Measurements from ENCODE around the gene KMT2C.

Gene KMT2C

DNA sequence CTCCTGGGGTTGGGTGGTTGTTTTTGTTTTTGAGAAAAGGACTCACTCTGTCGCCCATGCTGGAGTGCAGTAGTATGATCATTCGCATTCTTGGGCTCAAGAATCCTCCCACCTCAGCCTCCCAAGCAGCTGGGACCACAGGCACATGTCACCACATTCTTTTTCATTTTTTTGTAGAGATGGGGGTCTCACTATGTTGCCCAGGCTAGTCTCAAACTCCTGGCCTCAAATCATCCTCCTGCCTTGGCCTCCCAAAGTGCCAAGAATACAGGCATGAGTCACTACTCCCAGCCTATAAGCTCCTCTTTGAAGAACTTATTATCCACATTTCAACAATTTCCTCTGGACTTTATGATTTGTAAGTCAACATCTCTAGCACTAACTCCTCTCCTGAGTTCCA lies 102.7 kb downstream of the KMT2C start:
- no peak for TF ChIP-seq NFIC (IDR thresholded peaks at IDR 0.05)
- no peak for TF ChIP-seq EGR1 (IDR thresholded peaks at IDR 0.05)
- TF ChIP-seq, protein P1, sequence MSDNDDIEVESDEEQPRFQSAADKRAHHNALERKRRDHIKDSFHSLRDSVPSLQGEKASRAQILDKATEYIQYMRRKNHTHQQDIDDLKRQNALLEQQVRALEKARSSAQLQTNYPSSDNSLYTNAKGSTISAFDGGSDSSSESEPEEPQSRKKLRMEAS (IDR thresholded peaks at IDR 0.05) = no peak
- no peak for TF ChIP-seq YY1 (IDR thresholded peaks at IDR 0.05; ENCODE audit: low read depth)
- TF ChIP-seq ZBTB7A (IDR thresholded peaks at IDR 0.05; ENCODE audit: low read depth) = no peak
- no peak for TF ChIP-seq CEBPB (IDR thresholded peaks at IDR 0.05)
- TF ChIP-seq EP300 (IDR thresholded peaks at IDR 0.05; ENCODE audit: borderline replicate concordance) = no peak
- no peak for TF ChIP-seq CREB1 (IDR thresholded peaks at IDR 0.05; ENCODE audit: low read depth)
- no peak for TF ChIP-seq TAF1 (IDR thresholded peaks at IDR 0.05; ENCODE audit: low read depth)
- TF ChIP-seq, protein P2, sequence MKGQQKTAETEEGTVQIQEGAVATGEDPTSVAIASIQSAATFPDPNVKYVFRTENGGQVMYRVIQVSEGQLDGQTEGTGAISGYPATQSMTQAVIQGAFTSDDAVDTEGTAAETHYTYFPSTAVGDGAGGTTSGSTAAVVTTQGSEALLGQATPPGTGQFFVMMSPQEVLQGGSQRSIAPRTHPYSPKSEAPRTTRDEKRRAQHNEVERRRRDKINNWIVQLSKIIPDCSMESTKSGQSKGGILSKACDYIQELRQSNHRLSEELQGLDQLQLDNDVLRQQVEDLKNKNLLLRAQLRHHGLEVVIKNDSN (IDR thresholded peaks at IDR 0.05) = no peak
- no peak for TF ChIP-seq TEAD4 (IDR thresholded peaks at IDR 0.05)
- TF ChIP-seq TCF12 (IDR thresholded peaks at IDR 0.05; ENCODE audit: low read depth) = no peak
- no peak for TF ChIP-seq FOXM1 (IDR thresholded peaks at IDR 0.05; ENCODE audit: borderline replicate concordance, low read depth)
- TF ChIP-seq, protein P3, sequence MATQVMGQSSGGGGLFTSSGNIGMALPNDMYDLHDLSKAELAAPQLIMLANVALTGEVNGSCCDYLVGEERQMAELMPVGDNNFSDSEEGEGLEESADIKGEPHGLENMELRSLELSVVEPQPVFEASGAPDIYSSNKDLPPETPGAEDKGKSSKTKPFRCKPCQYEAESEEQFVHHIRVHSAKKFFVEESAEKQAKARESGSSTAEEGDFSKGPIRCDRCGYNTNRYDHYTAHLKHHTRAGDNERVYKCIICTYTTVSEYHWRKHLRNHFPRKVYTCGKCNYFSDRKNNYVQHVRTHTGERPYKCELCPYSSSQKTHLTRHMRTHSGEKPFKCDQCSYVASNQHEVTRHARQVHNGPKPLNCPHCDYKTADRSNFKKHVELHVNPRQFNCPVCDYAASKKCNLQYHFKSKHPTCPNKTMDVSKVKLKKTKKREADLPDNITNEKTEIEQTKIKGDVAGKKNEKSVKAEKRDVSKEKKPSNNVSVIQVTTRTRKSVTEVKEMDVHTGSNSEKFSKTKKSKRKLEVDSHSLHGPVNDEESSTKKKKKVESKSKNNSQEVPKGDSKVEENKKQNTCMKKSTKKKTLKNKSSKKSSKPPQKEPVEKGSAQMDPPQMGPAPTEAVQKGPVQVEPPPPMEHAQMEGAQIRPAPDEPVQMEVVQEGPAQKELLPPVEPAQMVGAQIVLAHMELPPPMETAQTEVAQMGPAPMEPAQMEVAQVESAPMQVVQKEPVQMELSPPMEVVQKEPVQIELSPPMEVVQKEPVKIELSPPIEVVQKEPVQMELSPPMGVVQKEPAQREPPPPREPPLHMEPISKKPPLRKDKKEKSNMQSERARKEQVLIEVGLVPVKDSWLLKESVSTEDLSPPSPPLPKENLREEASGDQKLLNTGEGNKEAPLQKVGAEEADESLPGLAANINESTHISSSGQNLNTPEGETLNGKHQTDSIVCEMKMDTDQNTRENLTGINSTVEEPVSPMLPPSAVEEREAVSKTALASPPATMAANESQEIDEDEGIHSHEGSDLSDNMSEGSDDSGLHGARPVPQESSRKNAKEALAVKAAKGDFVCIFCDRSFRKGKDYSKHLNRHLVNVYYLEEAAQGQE (IDR thresholded peaks at IDR 0.05; ENCODE audit: low read depth) = no peak
- TF ChIP-seq RAD21 (IDR thresholded peaks at IDR 0.05; ENCODE audit: low read depth) = no peak

DNA sequence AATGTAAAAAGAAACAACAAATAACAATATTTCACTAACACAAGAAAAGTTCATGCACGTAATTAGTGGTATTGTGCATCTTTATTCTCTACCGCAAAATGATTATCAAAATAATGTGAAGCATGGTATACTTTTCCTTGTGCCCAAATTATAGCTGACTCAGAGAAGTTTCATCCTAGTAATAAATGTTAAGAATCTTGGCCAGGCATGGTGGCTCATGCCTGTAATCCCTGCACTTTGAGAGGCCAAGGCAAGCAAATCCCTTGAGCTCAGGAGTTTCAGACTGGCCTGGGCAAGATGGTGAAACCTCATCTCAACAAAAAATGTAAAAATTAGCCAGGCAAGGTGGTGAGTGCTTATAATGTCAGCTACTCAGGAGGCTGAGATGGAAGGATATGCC lies 105.0 kb downstream of the KMT2C start:
- TF ChIP-seq CREB1 (IDR thresholded peaks at IDR 0.05; ENCODE audit: low read depth) (no peak), CEBPB (IDR thresholded peaks at IDR 0.05) (no peak), FOXM1 (IDR thresholded peaks at IDR 0.05; ENCODE audit: borderline replicate concordance, low read depth) (no peak), RAD21 (IDR thresholded peaks at IDR 0.05; ENCODE audit: low read depth) (no peak), TEAD4 (IDR thresholded peaks at IDR 0.05) (no peak), ZBTB7A (IDR thresholded peaks at IDR 0.05; ENCODE audit: low read depth) (no peak), EGR1 (IDR thresholded peaks at IDR 0.05) (no peak), TAF1 (IDR thresholded peaks at IDR 0.05; ENCODE audit: low read depth) (no peak), YY1 (IDR thresholded peaks at IDR 0.05; ENCODE audit: low read depth) (no peak), NFIC (IDR thresholded peaks at IDR 0.05) (no peak), TCF12 (IDR thresholded peaks at IDR 0.05; ENCODE audit: low read depth) (no peak), EP300 (IDR thresholded peaks at IDR 0.05; ENCODE audit: borderline replicate concordance) (no peak)
- TF ChIP-seq, protein P3 (IDR thresholded peaks at IDR 0.05; ENCODE audit: low read depth) = no peak
- TF ChIP-seq, protein P1 (IDR thresholded peaks at IDR 0.05) = no peak
- TF ChIP-seq, protein P2 (IDR thresholded peaks at IDR 0.05) = no peak

DNA sequence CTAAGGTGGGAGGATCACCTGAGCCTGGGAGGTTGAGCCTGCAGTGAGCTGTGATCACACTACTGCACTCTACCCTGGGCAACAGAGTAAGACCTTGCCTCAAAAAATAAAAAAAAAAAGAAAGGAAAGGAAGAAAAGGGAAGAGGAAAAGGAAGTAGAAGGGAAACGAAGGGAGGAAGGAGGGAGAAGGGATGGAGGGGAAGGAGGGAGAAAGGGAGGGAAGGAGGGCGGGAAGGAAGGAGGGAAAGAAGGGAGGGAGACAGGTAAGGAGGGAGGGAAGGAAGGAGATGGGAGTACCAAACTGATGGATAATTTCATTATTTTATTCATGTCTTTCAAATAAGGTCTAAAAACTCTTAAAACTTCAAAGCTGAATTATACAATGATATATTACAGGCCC lies 106.3 kb downstream of the KMT2C start:
- TF ChIP-seq TCF12 (IDR thresholded peaks at IDR 0.05; ENCODE audit: low read depth) (no peak), TEAD4 (IDR thresholded peaks at IDR 0.05) (no peak), RAD21 (IDR thresholded peaks at IDR 0.05; ENCODE audit: low read depth) (no peak), ZBTB7A (IDR thresholded peaks at IDR 0.05; ENCODE audit: low read depth) (no peak), YY1 (IDR thresholded peaks at IDR 0.05; ENCODE audit: low read depth) (no peak), CEBPB (IDR thresholded peaks at IDR 0.05) (no peak), NFIC (IDR thresholded peaks at IDR 0.05) (no peak), CREB1 (IDR thresholded peaks at IDR 0.05; ENCODE audit: low read depth) (no peak), EP300 (IDR thresholded peaks at IDR 0.05; ENCODE audit: borderline replicate concordance) (no peak), TAF1 (IDR thresholded peaks at IDR 0.05; ENCODE audit: low read depth) (no peak), FOXM1 (IDR thresholded peaks at IDR 0.05; ENCODE audit: borderline replicate concordance, low read depth) (no peak), EGR1 (IDR thresholded peaks at IDR 0.05) (no peak)
- TF ChIP-seq, protein P2 (IDR thresholded peaks at IDR 0.05) = no peak
- TF ChIP-seq, protein P1 (IDR thresholded peaks at IDR 0.05) = no peak
- TF ChIP-seq, protein P3 (IDR thresholded peaks at IDR 0.05; ENCODE audit: low read depth) = no peak
